OCI-LY7 (cell line): Measurements from ENCODE around the gene SLC6A4. TPM values are rescaled to one million over a fixed set of nuclear protein-coding genes. Genes with fewer than 3 reads are reported as not detected.

Experiments
- BruUV-seq: library from RNA; stranded (reverse); fragments of 400-500 nt; replicated peaks from 2 replicates; lab custom pipeline; 2021; lab: Mats Ljungman, UMichigan
- CTCF ChIA-PET: fragments of 300-600 bp; sonication (Branson Sonifier 250); formaldehyde crosslinking; loops from one replicate; lab custom pipeline; 2022; ENCODE audit warnings: antibody characterized with exemption; ENCODE audit not compliant: unreplicated experiment; lab: Charles Lee
- POLR2A ChIA-PET: fragments of 300-600 bp; sonication (Branson Sonifier 250); formaldehyde crosslinking; loops from one replicate; lab custom pipeline; 2022; ENCODE audit warnings: antibody characterized with exemption; lab: Charles Lee
- DNase-seq: peaks from one replicate; pipeline ENCODE4 v3.0.0-alpha.2; 2015; ENCODE audit warnings: low spot score
- H2AFZ ChIP-seq: fragments of 200-600 bp; sonication (generic), shearing (Covaris generic); 2 replicates; pipeline ENCODE4 v1.6.1; 2014; ENCODE audit warnings: mild to moderate bottlenecking, antibody characterized with exemption, low read length, moderate library complexity
- H3K27ac ChIP-seq: fragments of 200-600 bp; sonication (generic); 2 replicates; pipeline ENCODE4 v1.5.1; 2014; ENCODE audit warnings: mixed run types, low read depth, mild to moderate bottlenecking, moderate library complexity, low read length, inconsistent platforms; ENCODE audit not compliant: poor library complexity, severe bottlenecking
- H3K36me3 ChIP-seq: fragments of 200-600 bp; sonication (generic); 2 replicates; pipeline ENCODE4 v1.6.1; 2014; ENCODE audit warnings: mild to moderate bottlenecking, antibody characterized with exemption, low read length, moderate library complexity, mixed read lengths; ENCODE audit not compliant: insufficient read depth
- H3K4me1 ChIP-seq: fragments of 200-600 bp; sonication (generic); 2 replicates; pipeline ENCODE4 v1.5.1; 2014; ENCODE audit warnings: mild to moderate bottlenecking, low read length; ENCODE audit not compliant: insufficient read depth, poor library complexity, severe bottlenecking
- H3K4me2 ChIP-seq: fragments of 200-600 bp; sonication (generic); 2 replicates; pipeline ENCODE4 v1.6.1; 2014; ENCODE audit warnings: mild to moderate bottlenecking, low read length
- H3K4me3 ChIP-seq: fragments of 200-600 bp; sonication (generic); 2 replicates; pipeline ENCODE4 v1.5.1; 2014; ENCODE audit warnings: mild to moderate bottlenecking, low read depth, low read length; ENCODE audit not compliant: poor library complexity, severe bottlenecking
- H3K79me2 ChIP-seq: fragments of 200-600 bp; sonication (generic); 2 replicates; pipeline ENCODE4 v1.6.1; 2016; ENCODE audit warnings: low read depth, mild to moderate bottlenecking, low read length, moderate library complexity, mixed read lengths; ENCODE audit not compliant: insufficient read depth
- H3K9me2 ChIP-seq: fragments of 200-600 bp; sonication (generic); 2 replicates; pipeline ENCODE4 v1.6.1; 2016; ENCODE audit warnings: mild to moderate bottlenecking, low read length, mixed read lengths; ENCODE audit not compliant: insufficient read depth
- H3K9me3 ChIP-seq: fragments of 200-600 bp; sonication (generic); 2 replicates; pipeline ENCODE4 v1.6.1; 2014; ENCODE audit warnings: mild to moderate bottlenecking, mixed run types, low read length, mixed read lengths
- H4K20me1 ChIP-seq: fragments of 200-600 bp; sonication (generic); 2 replicates; pipeline ENCODE4 v1.6.1; 2014; ENCODE audit warnings: mild to moderate bottlenecking, antibody characterized with exemption, low read length, moderate library complexity, mixed read lengths; ENCODE audit not compliant: insufficient read depth
- CTCF ChIP-seq: fragments of 200-600 bp; sonication (generic); conservative IDR thresholded peaks from 2 replicates; pipeline ENCODE4 v1.5.1; 2014; ENCODE audit warnings: mild to moderate bottlenecking, antibody characterized with exemption, low read length, moderate library complexity, mixed read lengths
- EZH2phosphoT487 ChIP-seq: fragments of 200-600 bp; sonication (generic); IDR thresholded peaks from 2 replicates; pipeline ENCODE4 v1.6.1; 2018; ENCODE audit warnings: low read depth, borderline replicate concordance, mild to moderate bottlenecking, mixed run types, antibody characterized with exemption, low read length, moderate library complexity, mixed read lengths
- intact Hi-C: fragments of 100-400 bp; cut with micrococcal nuclease; formaldehyde crosslinking; loops from one replicate; pipeline ENCODE4 v1.10.0; 2022; ENCODE audit not compliant: unreplicated experiment
- total RNA-seq, 2 experiments: library from RNA; depleted of rRNA in 1 of 2; stranded (reverse); fragments of >200 nt in 1 of 2; shearing (Covaris generic) in 1 of 2; gene quantifications; 2 replicates each; pipeline ENCODE4 v1.2.3, GENCODE V29; 2014 to 2022

SLC6A4 gene
- total RNA-seq, 2 experiments from 2014 or later, result 0.09 TPM; not detected in 1

- H3K4me2 ChIP-seq, result no peak overlapping the region
- no peak for TF ChIP-seq EZH2phosphoT487
- no peak for TF ChIP-seq CTCF
- H3K27ac ChIP-seq, result no peak overlapping the region
- H4K20me1 ChIP-seq, result no peaks in the 10 kb centered on the region
- intact Hi-C loops, result loop anchor here (10.0 kb wide), 1 partner anchor 134 kb away; no protein-coding TSS in a partner anchor
- no peaks in the 10 kb centered on the region for H3K4me1 ChIP-seq
- no peaks in the 10 kb centered on the region for H3K36me3 ChIP-seq
- ChIA-PET POLR2A (interaction anchor here (0.9 kb wide), 1 partner anchor 120 kb away, joined by 3 read pairs; no protein-coding TSS in a partner anchor), CTCF (no interaction called here)
- DNase-seq, result no peak
- no peak overlapping the region for H2AFZ ChIP-seq
- H3K9me2 ChIP-seq, result no peaks in the 10 kb centered on the region
- H3K4me3 ChIP-seq, result no peak overlapping the region
- H3K9me3 ChIP-seq, result no peaks in the 10 kb centered on the region
- H3K79me2 ChIP-seq, result no peaks in the 10 kb centered on the region
- BruUV-seq, result no TSS peak
Measured at GRCh38 chr17:30238387-30239088, 3.0 kb upstream of the SLC6A4 start.

- no peak for DNase-seq
- Histone ChIP-seq H3K9me2 (no peaks in the 10 kb centered on the region), H3K9me3 (no peaks in the 10 kb centered on the region), H3K79me2 (no peaks in the 10 kb centered on the region), H3K4me1 (no peaks in the 10 kb centered on the region), H4K20me1 (no peaks in the 10 kb centered on the region), H3K4me2 (no peak overlapping the region), H2AFZ (no peak overlapping the region), H3K27ac (no peak overlapping the region), H3K36me3 (no peaks in the 10 kb centered on the region), H3K4me3 (no peak overlapping the region)
- intact Hi-C loops, result loop anchor here (10.0 kb wide), 1 partner anchor 133 kb away; no protein-coding TSS in a partner anchor
- CTCF ChIA-PET, result no interaction called here
- TF ChIP-seq EZH2phosphoT487, result no peak
- no peak for TF ChIP-seq CTCF
- no TSS peak for BruUV-seq
- POLR2A ChIA-PET, result no interaction called here
Measured at GRCh38 chr17:30238003-30238344, 2.5 kb upstream of the SLC6A4 start.
